Epithelial cell of prostate (primary cell): ENCODE measurements around the gene PLCB4.

Experiments
- DNase-seq: peaks from one replicate; pipeline ENCODE4 v3.0.0-alpha.2; 2011; ENCODE audit warnings: low read depth, low spot score
- H3K27ac ChIP-seq: fragments of 450-650 bp; 2 replicates; pipeline ENCODE4 v1.5.1; 2017; ENCODE audit warnings: mild to moderate bottlenecking

PLCB4 gene

DNA sequence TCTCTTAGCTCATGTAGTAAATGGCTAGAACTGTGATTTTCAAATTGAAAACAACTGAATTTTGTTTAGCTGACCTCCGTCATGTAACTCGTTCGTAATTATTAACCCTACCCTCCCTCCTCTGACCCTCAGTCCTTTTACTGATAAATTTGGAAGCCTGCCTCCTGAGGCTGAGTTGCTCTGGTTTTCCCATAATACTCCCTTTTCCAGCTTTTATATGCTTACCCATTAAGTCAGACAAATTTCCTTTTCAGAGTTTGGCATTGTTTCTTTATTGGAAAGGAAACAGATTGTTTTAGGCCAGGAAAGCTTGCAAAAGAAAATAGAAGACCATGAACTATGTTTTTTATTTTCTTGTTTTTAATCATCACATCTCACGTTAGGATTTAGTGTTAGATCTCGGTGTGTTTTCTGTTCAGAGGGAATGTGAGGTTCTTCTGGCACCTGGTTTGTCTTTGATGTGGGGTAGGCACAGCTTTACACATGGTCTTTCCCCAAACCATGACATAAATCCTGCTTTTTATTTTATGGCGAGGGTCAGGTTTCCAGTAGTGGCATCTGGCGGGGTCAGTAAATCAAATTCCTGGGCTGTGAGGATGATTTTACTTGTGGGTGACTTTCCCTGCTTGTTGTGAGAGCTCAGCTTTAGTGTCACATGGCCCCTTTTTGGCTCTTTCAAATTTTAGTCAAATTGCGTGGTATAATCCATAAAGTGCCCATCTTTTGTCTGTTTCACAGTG lies 24.5 kb downstream of the PLCB4 start:
- DNase-seq: no peak
- H3K27ac ChIP-seq: no peak overlapping the region

DNA sequence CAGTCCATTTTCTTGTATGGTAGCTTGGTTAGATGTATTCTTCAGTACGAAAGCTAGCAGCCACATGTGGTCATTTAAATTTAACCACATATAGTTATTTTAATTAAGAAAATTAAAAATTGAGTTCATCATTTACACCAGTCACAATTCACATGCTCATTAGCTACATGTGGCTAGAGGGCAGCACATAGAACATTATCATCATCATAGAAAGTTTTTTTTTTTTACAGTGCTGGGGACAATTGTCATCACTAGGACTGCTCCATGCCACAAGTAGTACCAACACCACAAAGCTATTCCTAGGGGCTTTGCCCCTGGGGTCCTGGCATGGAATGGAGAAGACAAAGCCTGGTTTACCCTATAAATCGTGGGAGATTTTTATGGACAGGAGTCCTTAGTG lies 30.5 kb downstream of the PLCB4 start:
- no peak overlapping the region for H3K27ac ChIP-seq
- DNase-seq: no peak

- no peak overlapping the region for H3K27ac ChIP-seq
- DNase-seq: no peak
These were observed 31.8 kb downstream of the PLCB4 start for GRCh38 chr20:9100691-9101090.

GRCh38 chr20:9102456-9102855 lies 33.6 kb downstream of the PLCB4 start:
- DNase-seq: no peak
- no peak overlapping the region for H3K27ac ChIP-seq

DNA sequence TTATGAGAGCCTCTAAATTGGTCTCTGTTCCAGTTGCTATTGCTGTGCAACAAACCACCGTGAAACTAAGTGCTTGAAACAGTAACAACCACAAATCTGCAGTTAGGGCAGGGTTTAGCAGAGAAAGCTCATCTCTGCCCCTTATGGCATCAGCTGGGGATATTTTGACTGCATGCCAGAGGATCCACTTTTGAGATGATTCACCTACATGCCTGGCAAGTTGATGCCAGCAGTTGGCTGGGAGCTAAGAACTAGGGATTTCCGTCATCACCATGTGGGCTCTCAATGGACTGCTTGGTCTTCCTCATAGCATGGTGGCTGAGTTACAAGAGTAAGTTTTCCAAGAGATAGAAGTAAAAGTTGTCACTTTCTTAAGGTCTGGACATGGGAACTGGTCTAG lies 35.1 kb downstream of the PLCB4 start:
- no peak overlapping the region for H3K27ac ChIP-seq
- DNase-seq: peak; percentile 43

DNA sequence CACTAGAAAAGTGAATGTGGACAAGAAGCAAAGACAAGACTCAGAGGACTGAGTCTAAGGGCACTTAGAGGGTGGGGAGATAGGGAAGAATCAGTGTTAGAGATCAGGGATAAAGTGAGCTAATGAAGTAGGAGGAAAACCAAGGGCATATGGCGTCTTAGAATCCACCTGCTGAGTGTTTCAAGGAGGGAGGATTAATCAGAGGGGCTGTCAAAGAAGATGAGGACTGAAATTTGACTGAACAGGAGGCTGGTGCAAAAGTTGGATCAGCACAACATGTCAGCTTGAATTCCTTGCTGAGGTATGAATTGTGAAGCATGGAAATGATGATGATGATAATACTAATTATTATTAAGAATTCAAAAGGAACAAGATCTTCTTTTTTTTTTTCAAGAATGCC lies 39.4 kb downstream of the PLCB4 start:
- no peak for DNase-seq
- no peak overlapping the region for H3K27ac ChIP-seq

DNA sequence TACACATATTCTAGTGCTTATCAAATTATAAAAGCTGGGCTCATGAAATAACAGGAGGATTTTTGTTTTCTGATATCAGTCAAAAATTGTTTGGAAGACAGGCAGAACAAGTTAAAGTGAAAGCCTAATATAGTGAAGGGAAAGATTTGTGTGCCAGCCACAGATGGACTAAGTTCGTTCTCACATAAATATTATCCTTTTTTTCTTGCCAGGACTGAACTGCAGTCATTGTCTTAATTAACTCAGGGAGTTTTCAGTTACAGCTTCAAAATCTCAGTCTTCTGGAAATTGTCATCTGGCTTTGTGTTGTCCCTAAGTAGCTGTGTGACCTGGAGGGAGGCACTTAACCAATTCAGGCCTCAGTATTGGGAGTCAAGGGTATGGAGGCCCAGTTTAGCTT lies 40.7 kb downstream of the PLCB4 start:
- H3K27ac ChIP-seq: no peak overlapping the region
- DNase-seq: no peak

- no peak overlapping the region for H3K27ac ChIP-seq
These were observed 41.5 kb downstream of the PLCB4 start for GRCh38 chr20:9110365-9110764.

DNA sequence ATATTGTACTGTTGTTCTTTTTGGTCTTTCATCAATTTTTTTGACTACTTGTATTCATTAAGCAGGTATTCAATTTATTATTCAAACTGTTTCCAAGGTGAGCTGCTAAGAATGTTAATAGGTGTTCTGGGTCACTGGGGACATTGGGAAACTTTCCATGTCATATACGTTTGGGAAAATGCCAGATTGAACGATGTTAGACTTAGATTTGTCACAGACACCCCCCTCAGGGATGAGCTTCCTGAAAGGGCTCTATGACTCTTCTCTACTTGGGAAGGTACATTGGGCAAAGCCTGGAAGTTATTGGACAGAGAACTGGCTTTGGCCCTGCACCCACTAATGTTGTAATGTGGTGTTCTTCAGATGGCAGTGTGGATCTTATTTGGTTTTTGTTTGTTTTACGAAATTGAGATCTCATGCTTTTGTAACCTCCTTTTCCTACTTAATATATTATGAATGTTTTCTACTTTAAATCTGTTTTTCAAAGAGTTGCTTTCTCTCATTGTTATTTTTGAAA lies 42.1 kb downstream of the PLCB4 start:
- no peak for DNase-seq
- H3K27ac ChIP-seq: no peak overlapping the region

More at GRCh38 chr20:9110365-9110764, 41.5 kb downstream of the PLCB4 start:
- no peak for DNase-seq

DNA sequence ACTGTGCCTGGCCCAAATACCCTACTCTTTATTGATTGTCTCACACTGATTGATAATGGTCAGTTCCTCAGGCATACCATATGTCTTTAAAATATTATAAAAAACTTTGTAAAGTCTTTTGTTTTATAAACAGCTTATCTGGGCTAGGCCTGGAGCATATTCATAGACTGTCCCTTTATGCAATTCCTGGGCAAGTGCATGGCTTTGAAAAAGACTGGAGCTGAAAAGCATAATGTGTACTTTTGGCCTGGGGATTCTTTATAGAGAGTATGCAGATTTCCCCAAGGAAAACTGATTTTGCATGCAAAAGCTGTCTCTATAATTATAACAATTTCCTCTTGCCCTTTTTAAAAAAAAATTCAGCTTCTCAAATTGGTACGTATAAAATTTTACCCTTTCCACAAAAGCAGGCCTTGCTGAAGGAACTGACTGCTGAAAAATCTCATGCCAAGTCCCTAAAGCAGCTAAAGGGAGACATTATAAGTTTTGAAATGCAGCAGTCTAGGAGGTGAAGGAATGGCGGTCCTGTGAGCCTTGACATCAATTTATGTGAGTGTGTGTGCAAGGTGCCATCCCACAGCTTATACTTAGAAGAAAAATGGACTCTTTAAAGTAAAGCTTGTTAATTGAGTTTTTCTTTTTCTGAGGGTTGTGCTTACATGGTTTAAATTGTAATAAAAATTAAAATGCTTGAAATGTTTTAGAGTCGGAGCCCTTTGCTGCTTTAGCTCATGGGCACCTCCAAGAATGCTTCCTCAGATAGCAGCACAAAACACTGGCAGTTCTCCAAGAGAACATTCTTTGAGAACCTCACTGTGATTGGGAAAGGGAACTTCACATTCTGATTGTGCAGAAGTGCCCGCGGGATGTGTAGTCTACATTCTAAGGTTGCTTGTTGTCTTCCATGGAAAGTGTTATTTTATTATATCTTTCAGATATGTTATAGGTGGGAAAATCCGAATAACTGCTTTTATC lies 43.9 kb downstream of the PLCB4 start:
- no peak for DNase-seq
- H3K27ac ChIP-seq: no peak overlapping the region

DNA sequence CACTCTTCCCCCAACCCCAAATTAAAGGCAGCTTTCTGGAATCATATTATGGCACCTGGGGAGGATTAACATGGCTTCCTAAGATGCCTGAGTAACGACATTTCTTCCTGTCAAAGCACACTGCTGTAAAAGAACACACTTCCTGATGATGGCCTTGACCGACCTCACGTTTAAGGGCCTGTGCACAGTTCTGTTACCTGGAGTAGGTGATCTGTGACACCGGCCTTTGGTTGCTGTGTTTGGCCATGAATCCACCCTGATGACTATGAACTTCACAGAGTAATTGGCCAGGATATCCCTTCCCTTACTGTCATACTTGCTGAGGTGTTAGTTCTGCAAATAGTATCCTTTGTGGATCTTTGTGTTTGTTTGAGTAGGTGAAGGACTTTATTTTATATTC lies 45.8 kb downstream of the PLCB4 start:
- H3K27ac ChIP-seq: no peak overlapping the region
- DNase-seq: no peak

DNA sequence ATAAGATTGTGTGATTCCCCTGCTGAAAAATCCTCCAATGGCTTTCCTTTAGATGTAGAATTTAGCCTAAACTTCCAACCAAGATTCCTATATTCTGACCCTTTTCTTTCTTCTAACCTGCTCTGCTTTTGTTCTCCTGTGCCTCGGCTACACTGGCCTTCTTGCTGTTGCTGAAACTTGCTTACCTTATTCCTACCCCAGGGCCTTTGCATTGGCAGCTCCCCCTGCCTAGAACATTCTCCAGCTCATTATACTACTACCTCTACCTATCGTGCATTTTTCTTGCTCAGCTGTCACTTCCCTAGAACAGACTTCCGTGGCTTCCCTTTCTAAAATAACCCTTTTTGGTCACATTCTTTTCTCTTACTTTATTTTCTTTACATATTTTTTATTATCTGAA lies 48.7 kb downstream of the PLCB4 start:
- no peak for DNase-seq
- H3K27ac ChIP-seq: no peak overlapping the region

GRCh38 chr20:9119776-9120175 lies 50.9 kb downstream of the PLCB4 start:
- DNase-seq: peak; percentile 73
- H3K27ac ChIP-seq: no peak overlapping the region

DNA sequence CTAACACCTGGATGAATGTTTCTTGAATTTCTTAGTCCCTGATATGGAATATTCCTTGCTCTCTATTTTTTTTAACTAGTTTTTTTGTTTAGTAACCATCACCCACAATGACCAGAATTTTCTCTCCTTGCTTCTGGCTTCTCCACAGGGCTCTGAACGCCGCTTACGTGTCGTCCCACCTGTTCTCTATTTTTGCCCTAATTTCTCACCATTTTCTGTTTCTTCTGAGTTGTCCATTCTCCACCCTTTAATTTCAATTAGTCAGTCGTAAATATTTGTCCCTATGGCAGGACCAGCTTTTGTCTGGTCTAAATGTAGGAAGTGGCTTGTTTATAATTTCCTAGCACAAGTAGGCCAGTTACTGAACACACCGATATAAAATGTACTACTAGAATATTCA lies 52.3 kb downstream of the PLCB4 start:
- no peak for DNase-seq
- no peak overlapping the region for H3K27ac ChIP-seq

GRCh38 chr20:9122571-9122970 lies 53.7 kb downstream of the PLCB4 start:
- no peak for DNase-seq
- no peak overlapping the region for H3K27ac ChIP-seq

DNA sequence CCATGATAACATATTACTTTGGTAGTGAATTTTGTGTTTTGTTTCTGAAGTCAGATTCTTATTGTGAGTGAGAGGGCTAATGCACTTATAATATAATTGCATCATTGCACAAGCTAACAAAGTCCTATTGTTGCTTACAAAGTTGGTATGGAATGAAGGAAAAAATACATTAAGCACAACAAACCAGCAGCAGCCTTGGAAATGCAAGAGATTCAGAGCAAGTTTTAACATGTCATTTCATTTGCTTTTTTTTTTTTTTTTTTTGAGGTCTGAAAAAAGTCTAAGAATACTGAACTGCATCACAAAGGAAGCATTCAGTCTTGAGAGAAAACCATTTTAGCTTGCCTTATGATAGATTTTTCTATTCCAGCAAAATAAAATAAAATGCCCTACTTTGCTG lies 57.6 kb downstream of the PLCB4 start:
- DNase-seq: peak; percentile 27
- peak overlapping the region; percentile 37 for H3K27ac ChIP-seq

DNA sequence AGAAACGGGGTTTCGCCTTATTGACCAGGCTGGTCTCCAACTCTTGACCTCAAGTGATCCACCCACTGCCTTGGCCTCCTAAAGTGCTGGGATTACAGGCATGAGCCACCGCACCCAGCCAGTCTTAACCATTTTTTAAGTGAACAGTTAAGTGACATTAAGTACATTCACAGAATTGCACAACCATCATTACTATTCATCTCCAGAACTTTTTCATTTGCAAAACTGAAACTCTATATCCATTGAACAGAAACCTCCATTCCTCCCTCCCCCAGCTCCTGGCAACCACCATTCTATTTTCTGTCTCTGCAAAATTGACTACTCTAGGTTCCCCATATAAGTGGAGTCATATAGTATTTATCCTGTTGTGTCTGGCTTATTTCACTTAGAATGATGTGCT lies 59.7 kb downstream of the PLCB4 start:
- DNase-seq: no peak
- no peak overlapping the region for H3K27ac ChIP-seq

DNA sequence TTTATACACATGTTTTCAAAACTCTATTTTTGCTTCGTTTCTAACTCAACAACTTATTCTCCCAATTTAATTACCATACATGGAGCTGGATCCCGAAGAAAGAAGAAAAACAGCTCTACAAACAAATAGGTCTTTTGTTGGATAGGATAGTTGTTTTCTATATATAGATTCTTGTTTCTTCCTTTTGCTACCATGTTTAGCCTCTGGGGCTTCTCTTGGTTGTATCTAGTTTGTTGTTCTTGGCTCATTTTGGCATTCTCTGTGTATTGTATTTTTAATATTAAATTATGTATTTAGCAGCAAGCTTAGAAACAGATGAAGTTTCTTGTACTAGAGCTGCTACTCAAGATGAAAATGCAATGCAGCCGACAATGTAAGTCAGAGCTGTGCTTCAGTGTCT lies 60.9 kb downstream of the PLCB4 start:
- DNase-seq: no peak
- H3K27ac ChIP-seq: no peak overlapping the region

- no peak for DNase-seq
- no peak overlapping the region for H3K27ac ChIP-seq
These were observed 61.6 kb downstream of the PLCB4 start for GRCh38 chr20:9130521-9130920.

- no peak for DNase-seq
- no peak overlapping the region for H3K27ac ChIP-seq
These were observed 63.0 kb downstream of the PLCB4 start for GRCh38 chr20:9131841-9132240.

DNA sequence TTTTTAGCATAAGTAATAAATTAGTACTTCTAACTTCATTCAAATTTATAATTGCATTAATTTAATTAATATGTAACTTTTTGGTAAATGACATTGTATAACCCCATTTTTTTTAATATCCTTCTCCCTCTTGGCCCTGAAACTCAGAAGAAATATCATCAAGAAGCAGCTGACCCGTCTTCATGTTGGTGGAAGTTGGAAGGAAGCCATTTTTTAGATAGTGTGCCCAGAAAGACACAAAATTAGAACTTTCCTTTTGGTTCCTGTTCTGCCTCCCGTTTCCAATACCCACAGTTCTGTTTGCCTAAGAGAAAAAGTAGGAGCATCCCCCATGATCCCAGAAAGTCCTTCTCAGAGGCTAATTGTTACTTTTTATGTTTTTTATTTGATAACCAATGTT lies 65.5 kb downstream of the PLCB4 start:
- DNase-seq: no peak
- H3K27ac ChIP-seq: no peak overlapping the region
